ENCODE results near the gene ZNF683.
A peak's percentile ranks its signal among the peaks of the same experiment; 100 is the strongest.

Gene ZNF683

DNA sequence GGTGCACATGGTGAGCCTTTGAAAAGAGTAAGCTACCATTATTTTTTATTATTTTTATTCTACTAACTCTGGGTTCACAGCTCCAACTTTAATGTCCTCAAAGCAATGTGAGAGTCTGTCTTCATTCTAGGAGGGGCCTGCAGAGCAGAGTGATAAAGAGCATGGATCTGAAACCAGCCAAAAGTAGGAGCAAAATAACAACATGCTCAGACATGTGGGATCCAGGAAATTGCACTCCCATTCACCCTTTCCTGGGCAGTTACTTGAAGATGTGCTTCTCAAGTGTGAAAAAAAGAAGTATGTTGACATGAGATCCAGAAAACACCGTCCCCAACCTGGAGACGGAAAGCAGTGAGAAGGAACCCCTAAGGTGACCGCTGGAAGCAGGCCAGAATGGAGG lies 29.3 kb upstream of the ZNF683 start:
- TF ChIP-seq, protein P1, sequence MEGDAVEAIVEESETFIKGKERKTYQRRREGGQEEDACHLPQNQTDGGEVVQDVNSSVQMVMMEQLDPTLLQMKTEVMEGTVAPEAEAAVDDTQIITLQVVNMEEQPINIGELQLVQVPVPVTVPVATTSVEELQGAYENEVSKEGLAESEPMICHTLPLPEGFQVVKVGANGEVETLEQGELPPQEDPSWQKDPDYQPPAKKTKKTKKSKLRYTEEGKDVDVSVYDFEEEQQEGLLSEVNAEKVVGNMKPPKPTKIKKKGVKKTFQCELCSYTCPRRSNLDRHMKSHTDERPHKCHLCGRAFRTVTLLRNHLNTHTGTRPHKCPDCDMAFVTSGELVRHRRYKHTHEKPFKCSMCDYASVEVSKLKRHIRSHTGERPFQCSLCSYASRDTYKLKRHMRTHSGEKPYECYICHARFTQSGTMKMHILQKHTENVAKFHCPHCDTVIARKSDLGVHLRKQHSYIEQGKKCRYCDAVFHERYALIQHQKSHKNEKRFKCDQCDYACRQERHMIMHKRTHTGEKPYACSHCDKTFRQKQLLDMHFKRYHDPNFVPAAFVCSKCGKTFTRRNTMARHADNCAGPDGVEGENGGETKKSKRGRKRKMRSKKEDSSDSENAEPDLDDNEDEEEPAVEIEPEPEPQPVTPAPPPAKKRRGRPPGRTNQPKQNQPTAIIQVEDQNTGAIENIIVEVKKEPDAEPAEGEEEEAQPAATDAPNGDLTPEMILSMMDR (IDR thresholded peaks at IDR 0.05; ENCODE audit: borderline replicate concordance, control extremely low read depth, extremely low read depth, insufficient read depth, missing control alignments): no peak
- in situ Hi-C loops (cut with MboI; ENCODE audit: low sequenced_read_pairs, unreplicated experiment): no loop called here
- no peak for DNase-seq (ENCODE audit: low spot score)

DNA sequence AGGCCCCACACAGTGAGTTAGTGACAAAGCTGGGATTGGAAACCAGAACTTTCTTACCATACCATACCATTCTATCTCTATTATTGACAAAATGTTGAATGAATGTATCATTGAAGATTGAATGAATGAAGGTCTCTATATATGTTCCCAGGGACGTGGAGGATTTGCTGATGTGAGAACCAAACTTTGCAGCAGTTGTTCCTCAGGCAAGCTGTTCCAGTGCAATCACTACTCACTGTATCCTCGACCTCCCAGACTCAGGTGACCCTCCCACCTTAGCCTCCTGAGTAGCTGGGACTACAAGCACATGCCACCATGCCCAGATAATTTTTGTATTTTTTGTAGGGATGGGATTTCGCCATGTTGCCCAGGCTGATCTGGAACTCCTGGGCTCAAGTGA lies 26.5 kb upstream of the ZNF683 start:
- DNase-seq (ENCODE audit: low spot score): no peak
- TF ChIP-seq, protein P1 (IDR thresholded peaks at IDR 0.05; ENCODE audit: borderline replicate concordance, control extremely low read depth, extremely low read depth, insufficient read depth, missing control alignments): no peak
- in situ Hi-C loops (cut with MboI; ENCODE audit: low sequenced_read_pairs, unreplicated experiment): no loop called here

DNA sequence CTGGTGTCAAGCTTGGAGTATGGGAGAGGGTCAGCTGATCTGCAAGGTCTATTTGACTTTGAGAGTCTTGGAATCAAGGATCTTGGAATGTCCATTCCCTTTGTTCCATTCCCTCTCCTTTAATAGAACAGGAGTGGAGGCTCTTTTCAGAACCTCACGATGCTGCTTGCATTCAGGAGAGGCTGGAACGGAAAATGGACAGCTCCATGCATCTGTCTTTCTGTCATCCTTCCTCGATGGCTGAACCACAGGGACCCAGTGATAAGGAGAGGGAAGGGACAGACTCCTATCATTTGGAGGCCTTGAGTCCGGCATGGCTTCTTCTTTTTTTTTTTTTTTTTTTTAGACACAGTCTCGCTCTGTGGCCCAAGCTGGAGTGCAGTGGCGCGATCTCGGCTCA lies 23.2 kb upstream of the ZNF683 start:
- in situ Hi-C loops (cut with MboI; ENCODE audit: low sequenced_read_pairs, unreplicated experiment): no loop called here
- no peak for DNase-seq (ENCODE audit: low spot score)
- TF ChIP-seq, protein P1 (IDR thresholded peaks at IDR 0.05; ENCODE audit: borderline replicate concordance, control extremely low read depth, extremely low read depth, insufficient read depth, missing control alignments): no peak

DNA sequence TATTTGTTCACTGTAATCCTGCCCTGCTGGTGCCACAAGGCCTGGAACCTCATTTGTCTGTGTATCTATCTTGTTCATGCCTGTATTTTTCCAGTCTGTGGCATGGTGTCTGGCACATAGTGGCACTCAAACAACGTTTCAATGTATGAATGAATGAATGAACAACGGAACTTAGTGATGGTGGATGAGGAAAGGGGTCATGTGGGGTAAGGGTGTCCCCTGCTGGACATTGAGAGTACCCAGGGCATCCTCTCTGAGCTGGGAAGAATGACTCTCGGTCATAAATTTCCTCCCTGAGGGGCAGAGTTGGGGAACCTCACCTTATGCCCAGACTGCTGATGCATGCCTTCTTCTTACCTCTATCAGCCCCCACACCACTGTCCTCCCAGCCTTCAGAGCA lies 18.9 kb upstream of the ZNF683 start:
- in situ Hi-C loops (cut with MboI; ENCODE audit: low sequenced_read_pairs, unreplicated experiment): no loop called here
- TF ChIP-seq, protein P1 (IDR thresholded peaks at IDR 0.05; ENCODE audit: borderline replicate concordance, control extremely low read depth, extremely low read depth, insufficient read depth, missing control alignments): peak; percentile 35
- peak; percentile 63 for DNase-seq (ENCODE audit: low spot score)

DNA sequence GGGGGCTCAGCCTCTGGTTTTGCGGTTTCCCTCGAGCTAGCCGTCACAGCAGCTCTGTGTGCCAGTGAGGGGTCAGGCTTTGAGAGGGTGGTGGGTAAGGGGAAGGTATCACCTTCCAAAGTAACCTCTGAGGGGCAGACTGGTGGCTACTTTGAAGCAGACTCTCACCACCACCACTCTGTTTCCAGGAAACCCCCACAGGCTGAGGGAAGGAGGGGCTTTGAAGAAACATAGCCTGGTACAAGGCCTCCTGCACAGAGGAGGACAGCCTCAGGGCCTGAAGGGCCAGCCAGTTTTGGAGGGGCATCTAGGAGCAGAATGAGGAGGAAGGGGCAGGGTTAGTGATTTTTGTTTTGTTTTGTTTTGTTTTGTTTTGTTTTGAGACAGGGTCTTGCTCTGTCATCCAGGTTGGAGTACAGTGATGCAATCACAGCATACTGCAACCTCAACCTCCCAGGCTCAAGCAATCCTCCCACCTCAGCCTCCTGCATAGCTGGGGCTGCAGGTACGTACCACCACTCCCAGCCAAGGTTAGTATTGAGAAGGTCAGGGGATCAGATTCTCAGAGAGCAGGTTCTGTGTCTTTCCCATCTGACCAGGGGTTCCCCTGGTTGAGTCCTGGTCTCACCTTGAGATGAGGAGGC lies 17.2 kb upstream of the ZNF683 start:
- no peak for DNase-seq (ENCODE audit: low spot score)
- in situ Hi-C loops (cut with MboI; ENCODE audit: low sequenced_read_pairs, unreplicated experiment): no loop called here
- TF ChIP-seq, protein P1 (IDR thresholded peaks at IDR 0.05; ENCODE audit: borderline replicate concordance, control extremely low read depth, extremely low read depth, insufficient read depth, missing control alignments): no peak

DNA sequence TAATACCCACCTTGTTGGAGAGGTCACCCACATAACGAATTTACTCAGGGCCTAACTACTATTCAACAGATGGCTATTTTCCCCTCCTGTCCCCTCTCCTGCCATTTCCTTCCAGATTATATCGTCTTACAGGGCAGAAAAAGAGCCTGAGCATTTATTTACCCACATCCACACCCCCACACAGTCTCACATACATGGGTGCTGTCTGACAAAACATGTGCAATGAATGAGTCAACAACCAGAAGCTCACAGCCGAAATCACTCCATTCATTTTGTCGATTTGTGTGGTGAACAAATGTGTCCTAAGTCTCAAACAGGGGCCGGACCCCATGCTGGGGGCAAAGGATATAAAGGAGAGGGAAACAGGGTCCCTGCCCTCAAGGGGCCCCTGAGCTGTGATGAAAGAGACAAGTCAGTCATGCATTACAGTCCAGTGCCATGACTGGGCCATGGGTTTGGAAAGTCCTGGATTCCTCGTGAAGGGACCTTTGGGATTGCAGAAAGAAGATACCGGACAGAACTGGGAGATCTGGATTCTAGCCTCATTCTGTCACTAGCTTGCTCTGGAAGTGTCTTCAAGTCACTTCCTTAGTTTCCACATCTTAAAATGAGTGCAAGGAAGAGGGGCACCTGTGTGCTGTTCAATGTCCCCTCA lies 16.4 kb upstream of the ZNF683 start:
- DNase-seq (ENCODE audit: low spot score): no peak
- in situ Hi-C loops (cut with MboI; ENCODE audit: low sequenced_read_pairs, unreplicated experiment): no loop called here
- TF ChIP-seq, protein P1 (IDR thresholded peaks at IDR 0.05; ENCODE audit: borderline replicate concordance, control extremely low read depth, extremely low read depth, insufficient read depth, missing control alignments): no peak

Measured in GM13976 (cell line).